ENCODE measurements around the gene CDH15.

The CDH15 gene

GRCh38 chr16:89167425-89167941 is 4.1 kb upstream of the CDH15 start:
- DNase-seq (ENCODE audit: low spot score): peak; percentile 91
- peak; percentile 89 for TF ChIP-seq CTCF (IDR thresholded peaks at IDR 0.05; ENCODE audit: borderline replicate concordance, control extremely low read depth, extremely low read depth, insufficient read depth, missing control alignments)
- in situ Hi-C loops (cut with MboI; ENCODE audit: low sequenced_read_pairs, unreplicated experiment): loop anchor here (10.0 kb wide), 1 partner anchor 233 kb away; no protein-coding TSS in a partner anchor

- DNase-seq (ENCODE audit: low spot score): no peak
- in situ Hi-C loops (cut with MboI; ENCODE audit: low sequenced_read_pairs, unreplicated experiment): loop anchor here (10.0 kb wide), 1 partner anchor 234 kb away; no protein-coding TSS in a partner anchor
- no peak for TF ChIP-seq CTCF (IDR thresholded peaks at IDR 0.05; ENCODE audit: borderline replicate concordance, control extremely low read depth, extremely low read depth, insufficient read depth, missing control alignments)
Observed at GRCh38 chr16:89168381-89169189, 3.0 kb upstream of the CDH15 start.

- TF ChIP-seq CTCF (IDR thresholded peaks at IDR 0.05; ENCODE audit: borderline replicate concordance, control extremely low read depth, extremely low read depth, insufficient read depth, missing control alignments): no peak
- DNase-seq (ENCODE audit: low spot score): no peak
- in situ Hi-C loops (cut with MboI; ENCODE audit: low sequenced_read_pairs, unreplicated experiment): loop anchor here (10.0 kb wide), 1 partner anchor 235 kb away; no protein-coding TSS in a partner anchor
Observed at GRCh38 chr16:89169778-89170177, 1.8 kb upstream of the CDH15 start.

GRCh38 chr16:89170346-89171215 is 967 bp upstream of the CDH15 start:
- no peak for DNase-seq (ENCODE audit: low spot score)
- peak; percentile 7 for TF ChIP-seq CTCF (IDR thresholded peaks at IDR 0.05; ENCODE audit: borderline replicate concordance, control extremely low read depth, extremely low read depth, insufficient read depth, missing control alignments)
- in situ Hi-C loops (cut with MboI; ENCODE audit: low sequenced_read_pairs, unreplicated experiment): no loop called here

GRCh38 chr16:89172171-89172527 is 601 bp downstream of the CDH15 start:
- no peak for DNase-seq (ENCODE audit: low spot score)
- in situ Hi-C loops (cut with MboI; ENCODE audit: low sequenced_read_pairs, unreplicated experiment): no loop called here
- no peak for TF ChIP-seq CTCF (IDR thresholded peaks at IDR 0.05; ENCODE audit: borderline replicate concordance, control extremely low read depth, extremely low read depth, insufficient read depth, missing control alignments)

GRCh38 chr16:89172528-89173173 is 1.1 kb downstream of the CDH15 start:
- in situ Hi-C loops (cut with MboI; ENCODE audit: low sequenced_read_pairs, unreplicated experiment): no loop called here
- TF ChIP-seq CTCF (IDR thresholded peaks at IDR 0.05; ENCODE audit: borderline replicate concordance, control extremely low read depth, extremely low read depth, insufficient read depth, missing control alignments): no peak
- DNase-seq (ENCODE audit: low spot score): no peak

Measured in GM13976 (cell line).